ENCODE results near the gene LINGO1.
A peak's percentile ranks its signal among the peaks of the same experiment; 100 is the strongest.

The LINGO1 gene

DNA sequence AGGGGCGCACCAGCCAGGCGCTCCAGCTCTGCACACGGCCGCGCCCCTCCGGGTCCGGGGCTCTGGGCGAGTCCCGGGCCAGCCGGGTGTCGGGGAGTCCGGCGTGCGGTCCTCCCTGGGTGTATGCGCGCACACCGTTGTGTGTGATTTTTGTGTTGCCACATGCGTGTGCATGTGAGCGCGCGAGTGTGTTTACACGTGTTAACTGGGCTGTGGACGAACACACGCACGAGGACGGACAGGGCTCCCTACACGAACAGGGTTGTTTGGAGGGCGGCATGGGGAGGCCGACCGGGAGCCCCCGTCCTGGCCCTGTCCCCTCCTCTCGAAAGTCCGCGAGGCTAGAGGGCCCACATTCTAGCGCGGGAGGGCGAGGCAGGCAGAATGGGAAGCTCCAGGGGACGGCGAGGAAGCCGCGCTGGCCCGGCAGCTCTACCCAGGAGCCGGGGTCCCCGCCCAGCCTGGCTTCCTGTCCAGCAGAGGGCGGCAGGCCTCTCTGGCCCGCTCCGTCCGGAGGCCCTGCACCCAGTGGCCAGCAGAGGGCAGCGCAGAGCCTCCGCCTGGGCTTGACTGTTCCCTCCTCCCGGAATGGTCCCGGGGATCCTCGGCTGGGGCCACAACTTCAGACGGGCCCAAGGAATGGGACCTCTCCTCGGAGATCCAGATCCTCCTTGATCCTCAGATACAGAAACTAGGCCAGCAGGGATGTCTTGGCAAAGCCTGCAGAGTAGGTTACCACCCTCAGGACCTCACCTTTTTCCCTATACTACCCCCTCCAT lies 611 bp upstream of the LINGO1 start:
- DNase-seq (ENCODE audit: low read depth) = peak; percentile 24

GRCh38 chr15:77631745-77632533 lies 773 bp downstream of the LINGO1 start:
- DNase-seq (ENCODE audit: low read depth) = no peak

DNA sequence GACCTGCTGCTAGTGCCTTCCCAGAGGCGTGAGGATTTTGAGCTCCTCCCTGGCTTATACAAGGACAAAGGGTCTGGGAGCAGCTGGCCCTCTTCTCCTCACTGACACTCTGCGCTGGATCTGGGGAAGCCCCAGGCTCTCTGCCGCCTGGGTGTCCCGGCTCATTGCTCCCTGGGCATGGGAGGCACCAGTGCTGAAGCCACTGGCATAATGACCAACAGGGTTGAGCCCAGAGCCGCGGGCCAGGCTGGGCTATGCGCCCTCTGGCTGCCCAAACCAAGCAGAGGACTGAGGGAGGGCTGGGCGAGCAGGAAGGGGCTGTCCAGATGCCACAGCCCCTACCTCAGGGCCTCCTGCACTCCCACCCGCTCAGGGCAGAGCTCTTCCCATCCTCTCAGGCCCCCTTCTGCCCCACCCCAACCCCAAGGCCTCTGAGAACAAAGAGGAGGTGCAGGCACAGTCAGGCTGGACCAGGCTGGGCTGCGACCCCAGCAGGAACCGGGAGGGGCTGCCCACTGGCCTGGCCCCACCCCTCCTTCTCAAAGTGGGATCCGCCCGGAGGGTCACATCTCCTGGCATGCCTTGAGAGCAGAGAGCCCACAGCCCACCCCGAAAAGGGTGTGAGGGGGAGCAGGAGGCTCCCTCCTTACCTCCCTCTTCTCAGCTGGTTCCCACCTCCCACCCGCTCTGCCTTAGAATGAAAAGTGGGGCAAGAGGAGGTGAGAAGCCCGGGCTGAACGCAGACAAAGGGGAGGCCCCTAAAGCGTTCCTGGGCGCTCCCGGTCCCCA lies 1.6 kb downstream of the LINGO1 start:
- no peak for DNase-seq (ENCODE audit: low read depth)

- no peak for DNase-seq (ENCODE audit: low read depth)
Measured at GRCh38 chr15:77630056-77630455, 2.7 kb downstream of the LINGO1 start.

- no peak for DNase-seq (ENCODE audit: low read depth)
Measured at GRCh38 chr15:77629070-77630030, 3.4 kb downstream of the LINGO1 start.

DNA sequence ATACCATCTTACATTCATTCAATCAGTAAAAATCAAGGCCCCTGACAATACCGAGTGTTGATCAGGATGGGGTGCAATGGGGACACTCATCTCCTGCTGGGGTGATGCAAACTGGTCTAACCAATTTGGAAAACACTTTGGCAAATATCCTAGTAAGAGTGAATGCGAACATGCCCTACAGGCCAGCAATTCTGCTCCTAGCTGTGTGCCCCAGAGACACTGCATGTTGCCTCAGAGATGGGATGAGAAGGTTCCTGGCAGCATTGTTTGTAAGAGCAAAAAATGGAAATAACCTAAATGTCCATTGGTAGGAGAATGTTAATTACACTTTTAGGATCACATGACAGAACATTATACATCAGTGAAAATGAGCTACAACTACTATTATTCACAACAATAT lies 4.7 kb downstream of the LINGO1 start:
- DNase-seq (ENCODE audit: low read depth) = no peak

GRCh38 chr15:77627581-77627980 lies 5.1 kb downstream of the LINGO1 start:
- no peak for DNase-seq (ENCODE audit: low read depth)

- no peak for DNase-seq (ENCODE audit: low read depth)
Measured at GRCh38 chr15:77627067-77627466, 5.6 kb downstream of the LINGO1 start.

DNA sequence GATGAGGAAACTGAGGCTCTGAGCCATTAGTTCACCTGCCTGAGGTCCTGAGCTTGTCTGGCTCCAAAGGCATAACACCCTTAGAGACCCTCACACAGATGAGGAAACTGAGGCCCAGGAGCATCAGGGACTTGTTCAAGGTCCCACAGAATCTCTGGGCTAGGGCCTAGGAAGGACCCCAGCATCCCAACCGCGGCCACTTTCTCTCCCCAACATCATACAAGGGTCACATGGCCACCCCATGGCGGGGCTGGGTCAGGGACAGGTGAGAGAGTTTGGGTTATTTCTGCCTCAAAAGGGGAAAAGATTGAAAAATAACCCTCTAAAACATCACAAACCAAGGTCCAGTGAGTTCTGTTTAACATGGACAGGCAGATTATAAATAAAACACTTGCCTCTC lies 6.7 kb downstream of the LINGO1 start:
- no peak for DNase-seq (ENCODE audit: low read depth)

- no peak for DNase-seq (ENCODE audit: low read depth)
Measured at GRCh38 chr15:77625376-77625775, 7.3 kb downstream of the LINGO1 start.

DNA sequence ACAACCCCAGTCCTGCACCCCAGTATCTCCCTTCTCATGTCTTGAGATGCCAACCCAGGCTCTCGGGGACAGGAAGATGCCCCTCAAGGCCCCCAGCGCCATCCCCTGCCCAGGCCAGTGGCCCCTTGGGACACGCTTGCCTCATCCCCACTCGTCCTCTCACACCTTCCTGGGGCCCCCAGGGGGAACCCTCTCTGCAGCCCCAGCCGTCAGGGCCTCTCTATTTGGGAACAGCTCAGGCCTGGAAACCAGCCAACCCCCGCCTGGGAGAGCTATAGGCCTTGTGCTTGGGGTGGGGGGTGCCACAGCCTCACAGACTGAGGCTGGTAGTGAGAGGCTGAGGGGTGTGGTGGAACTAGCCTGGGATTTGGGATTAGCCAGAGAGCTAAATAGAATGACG lies 7.8 kb downstream of the LINGO1 start:
- DNase-seq (ENCODE audit: low read depth) = no peak

DNA sequence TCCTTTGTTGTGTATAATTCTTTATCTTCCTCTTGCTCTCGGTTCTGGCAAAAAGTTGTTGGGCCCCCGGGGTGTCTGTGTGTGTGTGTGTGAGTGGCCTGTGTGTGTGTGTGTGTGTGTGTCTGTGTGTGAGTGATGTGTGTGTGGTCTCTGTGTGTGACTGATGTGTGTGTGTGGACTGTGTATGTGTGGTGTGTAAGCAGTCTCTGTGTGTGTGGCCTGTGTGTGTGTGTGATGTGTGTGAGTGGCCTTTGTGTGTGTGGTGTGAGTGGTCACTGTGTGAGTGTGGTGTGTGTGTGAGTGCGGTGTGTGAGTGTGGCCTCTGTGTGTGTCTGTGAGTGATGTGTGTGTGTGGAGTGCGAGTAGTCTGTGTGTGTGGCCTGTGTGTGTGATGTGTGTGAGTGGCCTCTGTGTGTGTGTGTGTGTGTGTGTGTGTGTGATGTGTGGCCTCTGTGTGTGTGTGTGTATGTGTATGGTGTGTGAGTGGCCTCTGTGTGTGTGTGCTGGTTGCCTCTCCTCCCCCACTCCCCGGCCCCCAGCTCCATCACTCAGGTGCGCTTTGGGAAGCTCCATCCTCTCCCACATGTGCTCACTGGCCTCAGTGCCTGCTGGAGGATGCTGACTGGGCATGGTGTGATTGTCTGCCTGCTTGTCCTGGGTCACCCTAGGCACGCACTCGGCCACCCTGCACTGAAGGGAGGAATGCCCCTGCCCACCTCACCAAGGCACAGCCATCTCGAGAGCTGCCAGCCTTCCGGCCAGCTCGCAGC lies 8.8 kb downstream of the LINGO1 start:
- no peak for DNase-seq (ENCODE audit: low read depth)

DNA sequence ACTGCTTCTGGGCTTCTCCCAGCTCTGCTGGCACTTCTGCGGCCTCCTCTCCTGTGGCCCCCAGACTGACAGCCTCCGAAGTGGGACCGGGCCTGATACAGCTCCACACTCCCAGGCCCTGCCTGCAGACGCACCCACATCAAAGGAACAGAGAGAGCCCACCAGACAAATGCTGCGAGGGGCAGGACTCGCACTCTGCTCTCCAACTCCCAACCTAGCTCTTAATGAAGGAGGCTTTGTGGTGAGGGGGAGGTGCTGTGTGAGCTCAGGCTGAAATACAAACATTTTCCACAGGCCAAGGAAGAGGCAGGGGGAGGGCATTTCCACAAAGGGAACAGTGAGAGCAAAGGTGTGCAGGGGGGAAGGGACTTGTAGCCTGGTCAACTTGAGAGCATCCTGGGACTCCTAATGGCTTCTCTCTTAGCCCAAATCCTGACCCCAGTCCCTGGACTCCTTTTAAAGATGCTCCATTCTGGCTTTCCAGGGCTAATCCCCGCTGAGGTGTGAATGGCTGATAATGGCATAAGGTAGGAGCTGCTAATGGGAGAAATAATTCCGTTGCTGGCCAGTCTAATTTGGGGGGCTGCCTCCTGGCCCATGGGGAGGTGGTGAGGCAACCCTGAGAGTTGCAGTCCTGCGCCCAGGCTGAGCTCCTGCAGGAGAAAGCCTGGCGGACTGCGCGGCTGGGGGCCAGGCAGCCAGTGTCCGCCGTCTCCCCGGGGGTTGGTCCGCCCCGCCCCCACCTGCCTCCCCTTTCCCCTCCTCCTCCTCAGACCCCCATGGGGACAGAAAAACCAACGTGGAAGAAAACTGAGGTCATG lies 9.6 kb downstream of the LINGO1 start:
- DNase-seq (ENCODE audit: low read depth) = no peak

- no peak for DNase-seq (ENCODE audit: low read depth)
Measured at GRCh38 chr15:77622209-77622933, 10.3 kb downstream of the LINGO1 start.

DNA sequence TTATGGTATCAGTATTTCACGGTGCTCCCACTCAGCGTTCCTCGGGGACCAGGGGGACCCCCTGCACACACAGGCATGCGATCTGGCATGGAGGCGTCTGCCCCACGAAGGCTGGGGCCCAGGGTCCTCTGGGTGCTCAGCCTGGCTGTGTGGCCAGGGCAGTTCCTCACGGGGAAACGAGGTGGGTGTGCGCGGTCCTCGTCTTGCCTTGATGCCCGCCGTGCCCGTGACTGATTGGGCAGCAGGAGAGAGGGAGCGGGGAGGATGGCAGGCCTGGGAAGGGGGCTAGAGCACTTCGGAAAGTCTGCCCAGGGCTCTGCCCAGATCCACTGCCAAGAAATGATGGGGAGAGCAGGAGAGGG lies 10.9 kb downstream of the LINGO1 start:
- DNase-seq (ENCODE audit: low read depth) = no peak

- no peak for DNase-seq (ENCODE audit: low read depth)
Measured at GRCh38 chr15:77620960-77621647, 11.6 kb downstream of the LINGO1 start.

DNA sequence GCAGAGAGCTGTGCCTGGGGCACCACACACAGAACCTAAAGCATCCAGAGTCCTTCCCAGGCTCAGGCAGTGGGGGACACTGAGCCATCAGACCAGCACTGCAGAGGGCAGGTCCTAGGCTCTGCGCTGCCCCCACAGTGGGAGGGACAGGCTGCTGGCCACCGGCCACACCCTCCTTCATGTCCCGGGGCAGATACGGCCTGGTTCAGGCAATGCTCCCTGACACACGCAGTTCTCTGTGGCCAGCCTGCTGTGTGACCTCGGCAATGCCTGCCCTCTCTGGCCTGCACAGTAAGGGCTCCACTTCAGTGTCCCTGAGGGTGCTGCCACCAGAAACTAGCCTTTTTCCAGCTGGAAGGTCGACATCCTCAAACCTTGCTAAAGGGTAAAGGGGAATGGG lies 12.4 kb downstream of the LINGO1 start:
- no peak for DNase-seq (ENCODE audit: low read depth)

- no peak for DNase-seq (ENCODE audit: low read depth)
Measured at GRCh38 chr15:77619883-77620282, 12.8 kb downstream of the LINGO1 start.
